ENCODE measurements around the gene SMARCA4.
A peak's percentile ranks its signal among the peaks of the same experiment; 100 is the strongest.

SMARCA4 gene

GRCh38 chr19:11033763-11034162 is 72.9 kb downstream of the SMARCA4 start:
- no peak for DNase-seq (ENCODE audit: low spot score)

- no peak for DNase-seq (ENCODE audit: low spot score)
Measured at GRCh38 chr19:11034449-11035213, 73.8 kb downstream of the SMARCA4 start.

GRCh38 chr19:11035441-11036377 is 74.9 kb downstream of the SMARCA4 start:
- DNase-seq (ENCODE audit: low spot score): peak; percentile 95

GRCh38 chr19:11038511-11038910 is 77.7 kb downstream of the SMARCA4 start:
- no peak for DNase-seq (ENCODE audit: low spot score)

GRCh38 chr19:11041194-11041593 is 80.4 kb downstream of the SMARCA4 start:
- no peak for DNase-seq (ENCODE audit: low spot score)

- no peak for DNase-seq (ENCODE audit: low spot score)
Measured at GRCh38 chr19:11041966-11042627, 81.3 kb downstream of the SMARCA4 start.

- DNase-seq (ENCODE audit: low spot score): no peak
Measured at GRCh38 chr19:11044431-11044830, 83.6 kb downstream of the SMARCA4 start.

GRCh38 chr19:11045536-11045935 is 84.7 kb downstream of the SMARCA4 start:
- DNase-seq (ENCODE audit: low spot score): no peak

GRCh38 chr19:11046605-11047354 is 86.0 kb downstream of the SMARCA4 start:
- no peak for DNase-seq (ENCODE audit: low spot score)

GRCh38 chr19:11047866-11048265 is 87.0 kb downstream of the SMARCA4 start:
- no peak for DNase-seq (ENCODE audit: low spot score)

GRCh38 chr19:11050323-11051114 is 89.7 kb downstream of the SMARCA4 start:
- no peak for DNase-seq (ENCODE audit: low spot score)

- DNase-seq (ENCODE audit: low spot score): no peak
Measured at GRCh38 chr19:11053817-11054195, 93.0 kb downstream of the SMARCA4 start.

- DNase-seq (ENCODE audit: low spot score): no peak
Measured at GRCh38 chr19:11054200-11054599, 93.4 kb downstream of the SMARCA4 start.

GRCh38 chr19:11054628-11055027 is 93.8 kb downstream of the SMARCA4 start:
- DNase-seq (ENCODE audit: low spot score): no peak

- no peak for DNase-seq (ENCODE audit: low spot score)
Measured at GRCh38 chr19:11058246-11059030, 97.6 kb downstream of the SMARCA4 start.

GRCh38 chr19:11059511-11060358 is 98.9 kb downstream of the SMARCA4 start:
- DNase-seq (ENCODE audit: low spot score): no peak

GRCh38 chr19:11061952-11062351 is 101.1 kb downstream of the SMARCA4 start:
- no peak for DNase-seq (ENCODE audit: low spot score)

GRCh38 chr19:11063434-11063833 is 102.6 kb downstream of the SMARCA4 start:
- DNase-seq (ENCODE audit: low spot score): no peak

- DNase-seq (ENCODE audit: low spot score): peak; percentile 51
Measured at GRCh38 chr19:11064831-11065303, 104.0 kb downstream of the SMARCA4 start.
